HCT116 (cell line): ENCODE measurements around the gene PHGDH. TPM values are rescaled to one million over a fixed set of nuclear protein-coding genes. Genes with fewer than 3 reads are reported as not detected.

Experiments
- ATAC-seq: fragments of 200-7000 bp; cut with Tn5 transposase; 2 replicates; pipeline ENCODE4 v1.9.1; 2020; ENCODE audit warnings: mild to moderate bottlenecking, moderate library complexity
- BruUV-seq: library from RNA; stranded (reverse); fragments of 400-500 nt; replicated peaks from 2 replicates; lab custom pipeline; 2021; lab: Mats Ljungman, UMichigan
- CTCF ChIA-PET: fragments of 300-600 bp; sonication (Branson Sonifier 250); formaldehyde crosslinking; loops from one replicate; lab custom pipeline; 2021; ENCODE audit warnings: antibody characterized with exemption; lab: Charles Lee
- POLR2A ChIA-PET: fragments of 300-600, 350-600 bp; sonication (Branson Sonifier 250); formaldehyde crosslinking; loops from one replicate; lab custom pipeline; 2021; ENCODE audit warnings: antibody characterized with exemption; lab: Charles Lee
- RAD21 ChIA-PET, 2 experiments: fragments of 300-600 bp; sonication (Branson Sonifier 250); formaldehyde crosslinking; loops; one replicate each; lab custom pipeline; 2023; ENCODE audit warnings: low total read pairs in 2 of 2; ENCODE audit not compliant: uncharacterized antibody in 2 of 2, unreplicated experiment in 2 of 2, low non-redundant PET in 1 of 2; lab: Charles Lee
- DNase-seq: peaks from one replicate; pipeline ENCODE4 v3.0.0-alpha.2; 2010; ENCODE audit warnings: low read depth, low spot score
- H2AFZ ChIP-seq: fragments of 200-600 bp; shearing (Covaris generic), sonication (generic); 2 replicates; pipeline ENCODE4 v1.6.1; 2017; ENCODE audit warnings: low read depth, mixed run types, mixed read lengths, antibody characterized with exemption, low read length; ENCODE audit not compliant: poor library complexity, severe bottlenecking
- H3K27ac ChIP-seq: 2 replicates; pipeline ENCODE4 v1.5.1; 2012; ENCODE audit warnings: low read depth, low read length
- H3K27me3 ChIP-seq: fragments of 200-600 bp; sonication (generic); 2 replicates; pipeline ENCODE4 v1.6.1; 2016; ENCODE audit warnings: mixed run types, low read length, mixed read lengths; ENCODE audit not compliant: insufficient read depth
- H3K36me3 ChIP-seq, 2 experiments: fragments of 200-500 bp in 1 of 2; fragments of 200-600 bp in 1 of 2; sonication (Bioruptor generic) in 1 of 2; sonication (generic) in 1 of 2; 2 replicates each; pipeline versions ENCODE4 v1.5.1 to v1.6.1; 2014 to 2016; ENCODE audit warnings: low read length in 2 of 2, inconsistent platforms in 1 of 2, mixed read lengths in 1 of 2, mixed run types in 1 of 2; ENCODE audit not compliant: insufficient read depth in 2 of 2, control insufficient read depth in 1 of 2
- H3K4me1 ChIP-seq, 2 experiments: fragments of 200-600 bp in 1 of 2; sonication (generic) in 1 of 2; 2 replicates each; pipeline versions ENCODE4 v1.5.1 to v1.6.1; 2012 to 2017; ENCODE audit warnings: low read length in 2 of 2, inconsistent platforms in 1 of 2, mild to moderate bottlenecking in 1 of 2, mixed read lengths in 1 of 2, mixed run types in 1 of 2, moderate library complexity in 1 of 2; ENCODE audit not compliant: insufficient read depth in 2 of 2, control insufficient read depth in 1 of 2
- H3K4me2 ChIP-seq: fragments of 200-600 bp; sonication (generic); 2 replicates; pipeline ENCODE4 v1.6.1; 2017; ENCODE audit warnings: mixed run types, low read length, mixed read lengths
- H3K4me3 ChIP-seq, 2 experiments: fragments of 200-600 bp in 1 of 2; sonication (generic) in 1 of 2; replicated peaks in 1 of 2; 2 replicates each; pipeline ENCODE4 v1.5.1; 2011 to 2016; ENCODE audit warnings: low read length in 2 of 2, control low read depth in 1 of 2, low read depth in 1 of 2, mild to moderate bottlenecking in 1 of 2, mixed read lengths in 1 of 2, mixed run types in 1 of 2
- H3K79me2 ChIP-seq: fragments of 200-600 bp; sonication (generic); 2 replicates; pipeline ENCODE4 v1.6.1; 2017; ENCODE audit warnings: mild to moderate bottlenecking, mixed run types, low read length, moderate library complexity, mixed read lengths; ENCODE audit not compliant: insufficient read depth
- H3K9ac ChIP-seq: fragments of 200-600 bp; sonication (generic); 2 replicates; pipeline ENCODE4 v1.6.1; 2016; ENCODE audit warnings: low read length, mixed read lengths
- H3K9me2 ChIP-seq: fragments of 200-600 bp; sonication (generic), shearing (Covaris generic); 2 replicates; pipeline ENCODE4 v1.6.1; 2017; ENCODE audit warnings: mixed run types, mild to moderate bottlenecking, moderate library complexity; ENCODE audit not compliant: insufficient read depth
- H3K9me3 ChIP-seq, 2 experiments: fragments of 200-500 bp in 1 of 2; fragments of 200-600 bp in 1 of 2; sonication (Bioruptor generic) in 1 of 2; sonication (generic) in 1 of 2; 2 replicates each; pipeline ENCODE4 v1.6.1; 2014 to 2017; ENCODE audit warnings: low read length in 2 of 2, mixed read lengths in 2 of 2, inconsistent platforms in 1 of 2, low read depth in 1 of 2, mild to moderate bottlenecking in 1 of 2, mixed run types in 1 of 2, moderate library complexity in 1 of 2; ENCODE audit not compliant: control insufficient read depth in 1 of 2, insufficient read depth in 1 of 2
- H4K20me1 ChIP-seq: fragments of 200-600 bp; sonication (generic), shearing (Covaris generic); 2 replicates; pipeline ENCODE4 v1.6.1; 2017; ENCODE audit warnings: mixed run types, mild to moderate bottlenecking, moderate library complexity; ENCODE audit not compliant: insufficient read depth
- CBX3 ChIP-seq: IDR thresholded peaks from 2 replicates; pipeline ENCODE4 v1.6.1; 2012; ENCODE audit warnings: low read depth
- CEBPB ChIP-seq: IDR thresholded peaks from 2 replicates; pipeline ENCODE4 v1.6.1; 2012; ENCODE audit warnings: low read depth
- EGR1 ChIP-seq: IDR thresholded peaks from 2 replicates; pipeline ENCODE4 v1.6.1; 2012; ENCODE audit warnings: low read depth
- EZH2 ChIP-seq: fragments of 200-600 bp; sonication (generic); IDR thresholded peaks from 2 replicates; pipeline ENCODE4 v1.6.1; 2017; ENCODE audit warnings: antibody characterized with exemption, mixed run types
- EZH2phosphoT487 ChIP-seq: fragments of 200-600 bp; IDR thresholded peaks from 2 replicates; pipeline ENCODE4 v1.6.1; 2018; ENCODE audit warnings: antibody characterized with exemption, borderline replicate concordance
- FOSL1 ChIP-seq: IDR thresholded peaks from 2 replicates; pipeline ENCODE4 v1.6.1; 2012; ENCODE audit warnings: low read depth
- POLR2A ChIP-seq: IDR thresholded peaks from 2 replicates; pipeline ENCODE4 v1.7.0; 2011; ENCODE audit warnings: borderline replicate concordance; ENCODE audit not compliant: insufficient read depth, insufficient read length; ENCODE audit errors: extremely low read depth
- POLR2AphosphoS5 ChIP-seq: IDR thresholded peaks from 2 replicates; pipeline ENCODE4 v1.6.1; 2011; ENCODE audit warnings: mild to moderate bottlenecking, low read depth, low read length, moderate library complexity
- SIN3A ChIP-seq: IDR thresholded peaks from 2 replicates; pipeline ENCODE4 v1.6.1; 2012; ENCODE audit warnings: low read depth
- YY1 ChIP-seq: IDR thresholded peaks from 2 replicates; pipeline ENCODE4 v1.6.1; 2011; ENCODE audit warnings: low read length, low read depth, moderate library complexity, mild to moderate bottlenecking; ENCODE audit not compliant: insufficient replicate concordance; ENCODE audit errors: extremely low read depth
- ZFX ChIP-seq: fragments of 450-650 bp; IDR thresholded peaks from 2 replicates; pipeline ENCODE4 v1.6.1; 2017
- ZNF274 ChIP-seq: fragments of 200-500 bp; sonication (Bioruptor generic); IDR thresholded peaks from 2 replicates; pipeline ENCODE4 v1.6.1; 2014; ENCODE audit warnings: mild to moderate bottlenecking, low read depth, low read length, inconsistent platforms
- intact Hi-C: fragments of 100-400 bp; cut with micrococcal nuclease; formaldehyde crosslinking; loops from 2 replicates; pipeline ENCODE4 v1.10.0; 2022
- total RNA-seq: library from RNA; stranded (reverse); gene quantifications from one replicate; pipeline ENCODE4 v1.2.1, GENCODE V29; 2021; ENCODE audit not compliant: unreplicated experiment
- TF ChIP-seq, protein P1 (sequence below): IDR thresholded peaks from 2 replicates; pipeline ENCODE4 v1.6.1; 2012
- TF ChIP-seq, protein P2 (sequence below), 3 experiments: fragments of 200-600 bp in 1 of 3; sonication (generic) in 1 of 3; IDR thresholded peaks in 2 of 3; conservative IDR thresholded peaks in 1 of 3; 2 replicates each; pipeline ENCODE4 v1.5.1; 2012 to 2017; ENCODE audit warnings: low read depth in 2 of 3, low read length in 2 of 3, antibody characterized with exemption in 1 of 3, borderline replicate concordance in 1 of 3, control low read depth in 1 of 3, mild to moderate bottlenecking in 1 of 3, mixed read lengths in 1 of 3, mixed run types in 1 of 3, moderate library complexity in 1 of 3; ENCODE audit not compliant: insufficient read depth in 1 of 3
- TF ChIP-seq, protein P3 (sequence below): IDR thresholded peaks from 2 replicates; pipeline ENCODE4 v1.6.1; 2011; ENCODE audit warnings: mild to moderate bottlenecking, low read length, moderate library complexity; ENCODE audit not compliant: insufficient replicate concordance; ENCODE audit errors: extremely low read depth

PHGDH gene
- total RNA-seq, 1 experiment from 2014 or later = 187 TPM

DNA sequence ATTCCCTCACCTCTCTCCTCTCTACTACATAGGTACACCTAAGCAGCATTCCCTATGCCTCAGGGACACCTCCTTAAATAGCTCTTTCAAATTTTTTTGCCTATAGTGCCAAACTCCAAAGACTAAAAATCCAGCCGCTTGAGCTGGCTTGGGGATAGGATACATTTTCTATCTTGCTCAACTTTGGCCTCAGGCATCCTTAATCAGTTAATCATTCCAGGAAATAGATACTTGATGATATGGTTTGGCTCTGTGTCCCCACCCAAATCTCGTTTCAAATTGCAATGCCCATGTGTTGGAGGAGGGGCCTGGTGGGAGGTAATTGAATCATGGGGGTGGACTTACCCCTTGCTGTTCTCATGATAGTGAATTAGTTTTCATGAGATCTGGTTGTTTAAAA, 11.4 kb upstream of the PHGDH start:
- H3K4me2 ChIP-seq = no peak overlapping the region
- H4K20me1 ChIP-seq = no peaks in the 10 kb centered on the region
- H3K27me3 ChIP-seq = no peaks in the 10 kb centered on the region
- H2AFZ ChIP-seq = no peak overlapping the region
- ATAC-seq (no peak), DNase-seq (no peak)
- BruUV-seq = no TSS peak
- no peak overlapping the region for H3K4me3 ChIP-seq
- no peaks in the 10 kb centered on the region for H3K79me2 ChIP-seq
- no peaks in the 10 kb centered on the region for H3K36me3 ChIP-seq
- H3K9me3 ChIP-seq = peaks cover 4 to 6% of the 10 kb centered on the region in 2 experiments; a peak in 2 of 4 replicates
- no peaks in the 10 kb centered on the region for H3K9me2 ChIP-seq
- ChIA-PET POLR2A (no interaction called here), CTCF (no interaction called here), RAD21 (no interaction called here)
- no peak overlapping the region for H3K9ac ChIP-seq
- H3K27ac ChIP-seq = no peak overlapping the region
- no peaks in the 10 kb centered on the region for H3K4me1 ChIP-seq
- TF ChIP-seq CEBPB (no peak), CBX3 (no peak), POLR2AphosphoS5 (no peak), FOSL1 (no peak), POLR2A (no peak)
- intact Hi-C loops = no loop called here

DNA sequence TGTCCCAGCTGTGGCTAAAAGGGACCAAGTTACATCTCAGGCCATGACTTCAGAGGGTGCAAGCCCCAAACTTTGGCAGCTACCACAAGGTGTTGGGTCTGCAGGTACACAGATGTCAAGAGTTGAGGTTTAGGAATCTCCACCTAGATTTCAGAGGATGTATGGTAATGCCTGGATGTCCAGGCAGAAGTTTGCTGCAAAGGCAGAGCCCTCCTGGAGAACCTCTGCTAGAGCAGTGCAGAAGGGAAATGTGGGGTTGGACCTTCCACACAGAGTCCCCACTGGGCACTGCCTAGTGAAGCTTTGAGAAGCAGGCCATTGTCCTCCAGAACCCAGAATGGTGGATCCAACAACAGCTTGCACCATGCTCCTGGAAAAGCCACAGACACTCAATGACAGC, 10.1 kb upstream of the PHGDH start:
- ATAC-seq (no peak), DNase-seq (no peak)
- CTCF ChIA-PET = no interaction called here
- POLR2A ChIA-PET = no interaction called here
- RAD21 ChIA-PET = no interaction called here
- H3K27me3 ChIP-seq = no peaks in the 10 kb centered on the region
- H3K9me2 ChIP-seq = no peaks in the 10 kb centered on the region
- intact Hi-C loops = no loop called here
- no peak overlapping the region for H3K27ac ChIP-seq
- no peak overlapping the region for H3K9ac ChIP-seq
- H3K36me3 ChIP-seq = no peaks in the 10 kb centered on the region
- no peak overlapping the region for H3K4me3 ChIP-seq
- H2AFZ ChIP-seq = no peak overlapping the region
- BruUV-seq = no TSS peak
- H3K9me3 ChIP-seq = peaks cover 4 to 6% of the 10 kb centered on the region in 2 experiments; a peak in 2 of 4 replicates
- TF ChIP-seq EGR1 (no peak), CEBPB (no peak), ZFX (no peak), YY1 (no peak), SIN3A (no peak), FOSL1 (no peak), ZNF274 (no peak), EZH2phosphoT487 (no peak), CBX3 (no peak), POLR2AphosphoS5 (no peak), EZH2 (no peak)
- TF ChIP-seq, protein P1, sequence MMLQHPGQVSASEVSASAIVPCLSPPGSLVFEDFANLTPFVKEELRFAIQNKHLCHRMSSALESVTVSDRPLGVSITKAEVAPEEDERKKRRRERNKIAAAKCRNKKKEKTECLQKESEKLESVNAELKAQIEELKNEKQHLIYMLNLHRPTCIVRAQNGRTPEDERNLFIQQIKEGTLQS = no peak
- TF ChIP-seq, protein P2, sequence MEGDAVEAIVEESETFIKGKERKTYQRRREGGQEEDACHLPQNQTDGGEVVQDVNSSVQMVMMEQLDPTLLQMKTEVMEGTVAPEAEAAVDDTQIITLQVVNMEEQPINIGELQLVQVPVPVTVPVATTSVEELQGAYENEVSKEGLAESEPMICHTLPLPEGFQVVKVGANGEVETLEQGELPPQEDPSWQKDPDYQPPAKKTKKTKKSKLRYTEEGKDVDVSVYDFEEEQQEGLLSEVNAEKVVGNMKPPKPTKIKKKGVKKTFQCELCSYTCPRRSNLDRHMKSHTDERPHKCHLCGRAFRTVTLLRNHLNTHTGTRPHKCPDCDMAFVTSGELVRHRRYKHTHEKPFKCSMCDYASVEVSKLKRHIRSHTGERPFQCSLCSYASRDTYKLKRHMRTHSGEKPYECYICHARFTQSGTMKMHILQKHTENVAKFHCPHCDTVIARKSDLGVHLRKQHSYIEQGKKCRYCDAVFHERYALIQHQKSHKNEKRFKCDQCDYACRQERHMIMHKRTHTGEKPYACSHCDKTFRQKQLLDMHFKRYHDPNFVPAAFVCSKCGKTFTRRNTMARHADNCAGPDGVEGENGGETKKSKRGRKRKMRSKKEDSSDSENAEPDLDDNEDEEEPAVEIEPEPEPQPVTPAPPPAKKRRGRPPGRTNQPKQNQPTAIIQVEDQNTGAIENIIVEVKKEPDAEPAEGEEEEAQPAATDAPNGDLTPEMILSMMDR (IDR thresholded peaks at IDR 0.05 in 2 of 3, conservative IDR thresholded peaks at IDR 0.05 in 1 of 3; ENCODE audit: borderline replicate concordance in 1 of 3, insufficient read depth in 1 of 3, low read depth in 2 of 3, low read length in 2 of 3) = no peak
- TF ChIP-seq, protein P3, sequence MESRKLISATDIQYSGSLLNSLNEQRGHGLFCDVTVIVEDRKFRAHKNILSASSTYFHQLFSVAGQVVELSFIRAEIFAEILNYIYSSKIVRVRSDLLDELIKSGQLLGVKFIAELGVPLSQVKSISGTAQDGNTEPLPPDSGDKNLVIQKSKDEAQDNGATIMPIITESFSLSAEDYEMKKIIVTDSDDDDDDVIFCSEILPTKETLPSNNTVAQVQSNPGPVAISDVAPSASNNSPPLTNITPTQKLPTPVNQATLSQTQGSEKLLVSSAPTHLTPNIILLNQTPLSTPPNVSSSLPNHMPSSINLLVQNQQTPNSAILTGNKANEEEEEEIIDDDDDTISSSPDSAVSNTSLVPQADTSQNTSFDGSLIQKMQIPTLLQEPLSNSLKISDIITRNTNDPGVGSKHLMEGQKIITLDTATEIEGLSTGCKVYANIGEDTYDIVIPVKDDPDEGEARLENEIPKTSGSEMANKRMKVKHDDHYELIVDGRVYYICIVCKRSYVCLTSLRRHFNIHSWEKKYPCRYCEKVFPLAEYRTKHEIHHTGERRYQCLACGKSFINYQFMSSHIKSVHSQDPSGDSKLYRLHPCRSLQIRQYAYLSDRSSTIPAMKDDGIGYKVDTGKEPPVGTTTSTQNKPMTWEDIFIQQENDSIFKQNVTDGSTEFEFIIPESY = no peak
- no peaks in the 10 kb centered on the region for H3K4me1 ChIP-seq
- H3K4me2 ChIP-seq = no peak overlapping the region
- H4K20me1 ChIP-seq = no peaks in the 10 kb centered on the region
- no peaks in the 10 kb centered on the region for H3K79me2 ChIP-seq
